GM21576 (cell line): ENCODE data around the gene GRK3.

Experiments used
- ATAC-seq: cut with Tn5 transposase; IDR thresholded peaks from one replicate; pipeline ENCODE4 v1.9.1; 2021; ENCODE audit warnings: mild to moderate bottlenecking, moderate library complexity; ENCODE audit not compliant: unreplicated experiment

Gene GRK3

DNA sequence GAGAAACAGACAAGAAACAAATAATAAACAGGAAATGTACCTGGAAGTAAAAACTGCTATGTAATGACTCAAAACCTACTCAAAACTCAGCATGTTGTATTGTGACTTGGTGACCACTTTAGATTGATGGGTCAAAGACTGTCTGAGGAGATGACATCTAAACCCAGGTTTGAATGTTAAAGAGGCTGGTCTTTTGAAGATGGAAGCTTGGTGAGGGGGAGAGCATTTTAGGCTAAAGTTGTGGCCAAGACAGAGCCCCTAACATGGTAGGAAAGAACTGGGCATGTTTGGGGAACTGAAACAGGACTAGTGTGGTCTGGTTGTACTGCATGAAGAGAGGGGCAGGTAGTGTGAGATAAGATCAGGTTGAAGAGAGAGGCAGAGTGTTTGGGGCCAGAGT is 92.2 kb downstream of the GRK3 start:
- peak; percentile 66 for ATAC-seq

DNA sequence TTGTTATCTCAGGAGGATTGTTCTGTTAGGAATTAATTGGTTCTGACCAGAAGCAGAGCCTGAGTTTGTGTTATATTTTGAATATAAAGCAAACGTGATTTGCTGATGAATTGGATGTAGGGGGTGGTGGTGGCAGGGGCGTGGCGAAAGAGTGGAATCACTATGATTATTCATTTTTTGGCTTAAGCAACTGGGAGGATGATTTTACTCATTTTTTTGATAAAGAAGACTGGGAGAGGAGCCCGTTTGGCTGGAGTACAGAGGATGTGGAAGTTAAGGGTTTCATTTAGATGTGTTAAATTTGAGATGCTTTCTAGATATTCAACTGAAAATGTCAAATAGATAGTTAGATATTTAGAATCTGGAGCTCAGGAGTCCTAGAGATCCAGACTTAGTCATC is 94.2 kb downstream of the GRK3 start:
- ATAC-seq = no peak

DNA sequence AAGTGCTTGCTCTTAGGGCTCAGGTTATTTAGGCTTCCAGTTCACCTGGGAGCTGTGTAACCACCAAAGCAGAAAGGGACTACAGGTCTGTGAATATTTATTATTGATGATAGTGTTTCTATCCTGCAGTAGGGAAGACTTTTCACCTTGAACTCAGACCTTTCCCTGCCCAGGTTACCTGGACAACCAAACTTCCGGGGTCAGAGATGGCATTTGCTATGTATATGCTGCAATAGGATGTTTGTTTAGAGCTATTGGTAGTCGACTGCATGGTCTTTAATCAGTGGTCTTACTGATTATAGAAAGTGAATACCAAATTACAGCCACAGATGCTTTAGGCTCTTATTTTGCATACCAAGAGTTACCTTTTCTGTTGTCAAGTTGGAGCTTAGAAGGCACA is 94.9 kb downstream of the GRK3 start:
- ATAC-seq = no peak

DNA sequence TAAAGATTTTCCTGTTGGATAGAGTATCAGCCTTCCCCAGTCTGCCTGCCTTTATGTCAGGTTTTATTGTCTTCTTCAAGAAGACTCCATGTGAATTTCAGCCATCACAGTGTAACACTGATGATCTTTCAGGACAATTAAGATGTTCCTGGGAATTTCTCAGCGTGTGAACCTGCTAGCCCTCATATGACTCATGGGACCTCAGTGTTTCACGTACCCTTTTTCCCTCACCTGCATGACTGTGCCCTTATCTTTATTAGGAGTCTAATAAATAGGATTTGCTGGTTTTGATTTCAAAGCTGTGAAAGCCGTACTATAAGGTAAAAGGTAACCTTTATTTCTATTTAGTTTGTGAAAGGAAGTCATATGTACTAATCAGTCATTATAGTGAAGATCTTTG is 95.9 kb downstream of the GRK3 start:
- no peak for ATAC-seq

DNA sequence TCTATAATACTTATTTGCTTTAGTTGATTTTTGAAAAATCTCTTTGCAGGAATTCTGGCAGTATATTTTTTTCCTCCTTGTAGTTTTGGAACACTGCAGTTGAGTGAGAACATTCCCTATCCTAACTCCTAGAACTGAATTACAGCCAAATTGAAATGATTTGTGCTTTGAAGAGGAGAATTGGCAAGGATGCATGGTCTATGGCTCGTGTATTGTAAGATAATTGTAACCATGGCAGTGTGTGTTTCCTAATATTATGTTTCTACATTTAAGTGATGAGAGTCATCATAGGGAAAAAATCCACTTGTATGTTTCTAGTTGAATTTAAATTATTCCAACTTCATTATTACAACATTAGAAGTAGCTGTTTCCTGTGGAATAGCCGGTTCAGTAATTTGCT is 96.6 kb downstream of the GRK3 start:
- no peak for ATAC-seq

DNA sequence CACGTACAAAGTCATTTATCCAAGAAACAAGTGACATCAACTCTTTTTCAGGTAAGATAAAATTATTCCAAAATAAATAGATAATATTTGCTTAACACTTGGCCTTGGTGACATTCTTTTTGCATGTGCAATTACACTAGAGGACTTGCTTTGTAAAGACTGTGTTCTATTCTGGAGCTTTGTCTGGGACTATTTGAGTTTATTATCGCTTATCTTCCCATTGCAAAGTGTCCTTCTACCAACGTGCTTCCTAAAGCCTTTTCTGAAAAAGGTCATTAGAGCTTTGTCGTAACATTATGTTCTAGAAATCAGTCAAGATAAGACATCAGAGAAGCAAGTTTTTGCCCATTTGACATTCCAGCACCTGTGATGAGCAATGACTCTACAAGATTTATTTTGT is 99.2 kb downstream of the GRK3 start:
- no peak for ATAC-seq

DNA sequence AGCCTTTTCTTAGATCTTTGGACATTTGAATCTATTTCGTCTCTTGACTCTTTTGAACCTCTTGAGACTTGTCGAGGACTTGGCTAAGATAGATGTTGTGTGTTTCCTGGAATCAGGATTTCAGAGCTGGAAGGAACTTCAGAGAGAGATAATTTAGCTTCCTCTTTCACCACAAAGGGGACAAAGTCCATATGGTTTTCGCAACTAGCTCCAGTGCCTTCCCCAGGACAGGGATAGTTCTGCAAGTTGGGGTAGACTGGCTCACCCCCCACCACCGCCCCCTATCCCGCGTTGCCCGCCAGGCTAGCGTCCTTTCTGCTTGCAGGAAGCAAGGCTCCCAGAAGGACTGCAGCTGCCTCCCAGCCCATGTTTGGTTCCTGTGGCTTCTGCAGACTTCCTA is 101.8 kb downstream of the GRK3 start:
- ATAC-seq = no peak

DNA sequence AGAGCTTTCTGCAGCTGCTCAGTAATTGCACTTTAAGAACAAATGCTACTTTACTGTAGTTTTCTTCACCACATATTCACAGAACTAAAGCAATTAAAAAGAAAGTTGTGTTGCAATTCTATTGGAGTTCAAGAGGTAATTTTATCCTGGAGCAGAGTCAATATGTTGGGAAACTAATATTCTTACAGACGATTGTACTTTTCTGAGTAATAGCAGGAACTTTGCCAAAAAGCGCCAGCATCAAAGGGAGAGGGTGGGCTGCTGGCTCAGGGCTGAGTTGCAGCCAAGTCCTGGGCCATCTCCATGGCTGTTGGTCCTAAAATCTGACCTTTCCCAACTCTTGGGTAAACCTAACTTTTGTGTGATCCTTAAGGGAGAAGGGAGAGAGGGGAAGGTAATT is 104.0 kb downstream of the GRK3 start:
- no peak for ATAC-seq

DNA sequence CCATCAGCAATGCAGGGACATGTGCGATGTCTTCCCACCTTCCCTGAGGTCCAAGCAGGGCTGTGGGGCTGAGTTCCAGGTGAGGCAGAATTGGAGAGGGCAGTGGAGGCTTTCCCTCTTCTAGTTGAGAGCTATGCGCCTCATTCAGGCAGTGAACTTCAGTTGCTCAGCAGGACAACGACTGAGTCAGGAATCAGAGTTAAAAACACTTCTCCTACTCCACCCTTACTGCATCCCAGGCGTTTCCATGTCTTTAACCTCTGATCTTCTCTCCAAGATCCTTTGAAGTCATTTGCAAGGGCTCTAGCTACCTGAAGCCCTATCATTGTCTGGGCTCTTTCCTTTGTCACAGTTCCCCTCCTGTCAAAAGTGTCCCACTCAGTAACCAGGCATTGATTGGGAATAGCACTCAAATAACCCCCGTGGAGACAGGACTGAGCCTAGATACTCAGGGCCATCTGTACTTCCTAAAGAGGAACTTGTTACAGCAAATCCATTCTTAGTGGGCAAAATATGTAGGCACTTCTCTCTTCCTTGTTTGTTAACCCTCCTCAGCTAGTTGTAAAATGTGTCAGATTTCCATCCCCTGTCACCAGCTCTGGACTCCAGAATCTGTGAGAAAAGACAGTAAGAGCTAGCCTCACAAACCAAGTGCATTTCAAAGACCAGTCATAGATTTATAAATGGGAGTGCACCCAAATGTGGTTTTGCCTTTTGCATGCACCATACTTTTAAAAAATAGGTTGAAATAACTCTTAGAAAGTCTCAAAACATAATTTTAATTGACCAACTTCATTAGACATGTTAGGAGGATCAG is 105.0 kb downstream of the GRK3 start:
- no peak for ATAC-seq

DNA sequence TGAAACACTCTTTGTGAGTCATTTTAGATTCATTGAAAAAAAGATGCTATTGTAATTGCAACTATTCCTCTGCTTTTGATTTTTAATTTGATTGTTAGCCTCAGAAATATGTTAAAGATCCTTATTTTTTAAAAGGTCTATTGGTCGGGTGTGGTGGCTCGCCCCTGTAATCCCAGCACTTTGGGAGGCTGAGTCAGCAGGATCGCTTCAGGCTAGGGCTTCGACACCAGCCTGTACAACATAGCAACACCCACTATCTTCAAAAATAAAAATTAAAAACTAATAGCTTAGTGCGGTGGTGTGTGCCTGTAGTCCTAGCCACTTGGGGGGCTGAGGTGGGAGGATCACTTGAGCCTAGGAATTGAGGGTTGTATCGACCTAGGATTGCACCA is 105.6 kb downstream of the GRK3 start:
- ATAC-seq = no peak

DNA sequence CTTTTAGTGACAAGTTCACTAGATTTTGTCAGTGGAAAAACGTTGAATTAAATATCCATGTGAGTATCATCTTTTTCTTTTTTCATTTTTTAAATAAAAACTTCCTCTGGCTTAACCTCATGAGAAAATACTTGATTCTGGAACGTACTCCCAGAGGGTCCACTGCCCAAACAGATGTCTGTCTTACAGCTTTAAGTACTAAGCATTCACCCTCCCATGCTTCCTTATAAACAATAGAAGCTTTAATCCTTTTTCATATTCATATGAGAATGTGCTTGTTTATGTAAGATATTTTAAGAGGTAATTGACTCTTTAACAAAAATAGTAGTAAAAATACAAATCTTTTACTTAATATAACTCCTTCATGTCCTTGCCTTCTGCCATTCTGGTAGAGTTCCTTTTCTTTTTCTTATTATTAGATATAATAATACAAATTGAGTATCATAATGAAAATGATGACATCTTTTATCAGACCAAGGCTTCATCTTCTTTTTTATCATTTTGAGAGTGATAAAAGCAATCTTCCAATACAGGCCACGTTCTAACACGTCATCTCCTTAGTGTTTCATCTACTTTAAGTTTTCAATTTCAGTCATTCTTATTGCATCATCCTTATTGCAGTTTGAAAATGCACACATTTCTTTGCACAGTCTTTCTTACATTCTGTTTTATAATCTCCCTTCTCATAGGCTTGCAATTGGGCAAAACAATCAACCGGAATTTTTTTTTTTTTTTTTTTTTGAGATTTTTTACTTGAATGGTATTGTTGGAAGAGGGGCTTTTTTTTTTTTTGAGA is 108.0 kb downstream of the GRK3 start:
- no peak for ATAC-seq

DNA sequence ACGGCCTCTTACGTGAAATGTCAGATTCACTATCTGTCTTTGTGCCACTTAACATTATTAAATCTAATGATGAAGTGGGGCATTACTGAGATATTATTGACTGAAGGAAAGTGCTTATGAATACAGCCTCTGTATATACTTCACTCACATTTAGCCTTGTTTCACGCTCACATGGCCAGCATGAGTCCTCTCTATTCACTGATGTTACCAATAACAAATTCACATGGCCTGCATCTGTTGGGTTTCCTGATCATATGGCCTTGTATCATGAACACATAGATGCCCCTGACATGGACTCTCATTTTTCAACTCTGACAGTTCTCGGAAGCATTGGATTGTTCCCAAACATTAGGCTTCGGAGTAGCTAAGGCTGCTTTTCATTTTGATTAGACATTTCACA is 109.2 kb downstream of the GRK3 start:
- ATAC-seq = no peak

DNA sequence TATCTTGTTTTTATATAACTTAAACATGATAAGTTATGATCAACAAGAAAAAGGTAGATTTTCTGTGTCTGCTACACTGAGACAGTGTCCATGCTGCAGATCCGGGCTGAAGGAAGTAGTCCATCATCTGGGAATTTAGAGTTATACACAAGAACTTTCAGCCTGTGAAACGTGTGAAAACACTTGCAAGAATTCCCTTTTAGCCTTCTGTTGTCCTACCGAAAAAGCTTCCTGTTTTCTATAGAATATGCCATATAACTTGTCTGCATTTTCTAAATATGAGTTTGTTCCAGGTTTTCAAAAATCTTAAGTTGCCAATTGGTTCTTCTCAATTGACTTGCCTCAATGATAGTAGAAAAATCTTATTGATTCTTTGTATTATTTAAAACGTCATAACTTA is 113.2 kb downstream of the GRK3 start:
- ATAC-seq = no peak

DNA sequence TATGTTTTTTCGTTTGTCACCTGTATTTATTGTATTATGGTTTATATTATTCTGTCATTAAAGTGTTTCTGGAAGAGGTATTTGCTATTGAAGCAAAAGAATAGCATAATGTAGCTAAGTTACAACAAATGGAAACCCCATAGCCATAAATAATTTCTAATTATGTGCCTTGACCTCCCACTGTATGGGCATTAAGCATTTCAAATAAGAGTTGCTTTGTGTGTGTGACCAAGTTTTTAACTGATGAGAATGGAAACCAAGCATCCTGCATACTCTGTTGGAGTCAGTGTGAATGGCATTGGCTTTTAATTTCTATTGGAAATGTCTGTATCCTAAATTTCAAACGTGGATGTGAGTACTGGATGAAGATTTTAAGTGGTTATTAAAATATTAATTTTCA is 115.6 kb downstream of the GRK3 start:
- ATAC-seq = no peak

DNA sequence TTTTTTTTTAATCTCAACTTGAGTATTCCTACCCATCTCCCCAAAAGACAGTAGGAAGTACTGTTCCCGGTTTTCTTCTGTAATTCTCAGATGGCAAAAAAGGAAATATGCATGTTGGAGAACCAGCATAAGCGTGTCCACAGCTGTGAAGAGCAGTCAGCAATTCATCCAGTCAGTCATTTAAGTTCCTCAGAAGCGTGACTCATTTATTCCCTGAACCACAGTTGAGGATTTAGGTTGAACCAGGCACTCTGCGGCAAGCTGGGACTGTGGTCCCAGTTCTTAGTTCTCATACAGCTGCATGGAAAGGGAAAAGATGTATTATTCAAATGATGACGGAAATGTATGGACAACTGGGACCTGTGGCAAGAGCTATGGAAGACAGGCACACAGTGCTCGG is 116.5 kb downstream of the GRK3 start:
- no peak for ATAC-seq

DNA sequence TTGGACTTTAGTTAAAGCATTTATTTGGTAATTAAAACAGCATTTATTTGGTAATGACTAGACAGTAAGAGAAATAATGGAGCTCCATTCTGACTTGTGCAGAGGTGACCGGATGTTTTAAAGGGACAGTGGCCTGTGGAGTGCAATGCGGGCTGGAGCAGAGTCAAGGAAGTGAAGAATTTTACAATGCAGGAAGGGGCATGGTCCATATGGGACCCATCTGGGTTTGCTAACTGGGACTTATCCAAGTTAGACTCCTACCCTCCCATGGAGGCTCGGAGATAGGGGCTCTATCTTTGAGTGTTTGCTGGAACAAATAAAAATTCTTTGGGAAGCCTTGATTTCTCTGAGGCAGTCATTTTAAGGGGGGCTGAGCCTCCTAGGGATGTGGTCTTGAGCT is 117.6 kb downstream of the GRK3 start:
- no peak for ATAC-seq

DNA sequence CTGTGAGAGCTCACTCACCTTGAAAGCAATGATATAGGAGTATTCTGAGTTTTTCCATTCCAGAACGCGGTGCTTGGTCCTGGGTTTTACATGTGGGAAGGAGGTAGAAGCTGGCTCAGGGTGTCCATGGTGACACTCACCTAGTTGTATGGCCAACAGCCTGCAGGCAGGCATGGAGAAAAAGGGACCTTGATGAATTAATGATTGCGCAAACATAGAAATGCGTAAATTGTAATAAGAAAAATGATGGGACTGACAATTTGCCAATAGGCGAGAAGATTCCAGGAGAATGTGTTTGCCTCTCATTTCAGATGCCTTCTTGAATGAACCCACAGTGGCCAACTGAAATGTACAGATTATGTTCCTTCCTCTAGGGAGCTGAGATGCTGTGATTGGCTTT is 124.2 kb downstream of the GRK3 start:
- ATAC-seq = no peak

DNA sequence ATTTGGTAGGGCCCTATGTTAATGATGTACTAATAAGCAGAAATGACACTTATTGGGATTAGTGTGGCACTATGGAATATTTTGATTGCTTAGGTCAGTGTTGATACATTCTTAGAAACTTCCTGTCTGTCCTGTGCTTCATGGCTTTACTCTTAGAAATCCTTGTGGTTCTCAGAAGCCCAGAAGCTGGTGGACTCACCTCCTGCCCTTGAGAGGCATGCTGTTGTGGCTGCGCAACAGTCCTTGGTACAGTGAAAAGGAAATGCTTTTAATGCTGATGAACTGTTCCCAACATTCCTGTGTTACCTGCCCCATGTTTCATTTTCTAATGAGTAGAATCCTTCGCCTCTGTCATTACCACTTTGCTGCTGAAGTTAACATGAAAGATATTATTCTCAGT is 125.2 kb downstream of the GRK3 start:
- no peak for ATAC-seq

DNA sequence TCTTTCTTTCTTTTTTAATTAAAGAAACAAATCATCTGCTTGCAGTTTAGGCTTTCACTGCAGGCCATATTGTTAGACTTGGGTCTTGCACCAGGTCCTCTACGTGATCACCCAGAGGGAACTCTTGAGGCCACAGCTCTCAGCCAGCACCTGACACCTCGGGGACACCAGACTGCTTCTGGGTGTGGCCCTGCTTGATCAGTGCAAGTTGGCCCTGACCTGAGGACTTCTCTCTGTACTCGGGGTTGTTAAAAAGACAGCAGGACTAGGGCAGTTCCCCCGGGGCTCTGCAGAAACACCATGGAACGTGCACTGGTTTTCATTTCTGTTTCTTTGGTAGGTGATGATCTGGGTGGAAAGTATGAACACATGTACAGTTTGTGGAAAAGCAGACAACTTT is 126.3 kb downstream of the GRK3 start:
- ATAC-seq = no peak

DNA sequence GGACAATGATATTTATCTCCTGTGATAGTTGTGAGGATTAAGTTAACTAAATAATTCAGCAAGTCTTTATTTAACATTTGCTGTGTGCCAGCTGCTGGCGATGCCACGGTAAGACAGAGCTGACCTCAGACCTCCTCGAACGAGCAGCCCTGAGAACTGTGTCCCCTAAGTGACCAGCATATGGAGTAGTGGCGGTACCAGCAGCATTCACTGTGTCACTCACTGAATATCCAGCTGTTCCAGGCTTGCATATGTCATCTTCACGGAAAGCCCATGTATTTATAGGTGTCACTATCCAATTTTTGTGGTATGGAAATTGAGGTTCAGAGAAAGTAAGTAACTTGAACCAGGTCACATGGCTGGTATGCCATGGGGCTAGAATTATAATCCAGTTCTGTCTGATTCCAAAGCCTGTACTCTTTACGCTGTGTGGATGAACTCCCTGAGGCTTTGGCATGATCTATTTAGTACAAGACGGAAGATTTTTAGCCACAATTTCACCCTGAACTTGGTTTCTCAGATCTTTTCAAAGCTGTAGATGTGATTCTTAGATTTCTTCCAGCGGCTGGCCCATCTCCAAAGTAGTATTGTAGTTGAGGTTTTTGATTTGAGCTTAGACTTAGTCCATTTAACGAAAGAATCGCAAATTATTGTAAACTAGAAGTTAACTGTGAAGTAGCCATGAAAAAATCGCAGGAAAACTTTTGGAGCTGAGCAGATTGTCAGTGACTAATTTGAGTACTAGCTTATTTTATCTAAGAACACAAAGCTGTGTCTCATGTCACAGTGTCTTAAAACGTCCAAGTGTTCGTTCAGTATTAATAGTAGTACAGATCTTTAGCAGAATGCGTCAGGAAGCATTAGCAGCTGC is 128.2 kb downstream of the GRK3 start:
- no peak for ATAC-seq

DNA sequence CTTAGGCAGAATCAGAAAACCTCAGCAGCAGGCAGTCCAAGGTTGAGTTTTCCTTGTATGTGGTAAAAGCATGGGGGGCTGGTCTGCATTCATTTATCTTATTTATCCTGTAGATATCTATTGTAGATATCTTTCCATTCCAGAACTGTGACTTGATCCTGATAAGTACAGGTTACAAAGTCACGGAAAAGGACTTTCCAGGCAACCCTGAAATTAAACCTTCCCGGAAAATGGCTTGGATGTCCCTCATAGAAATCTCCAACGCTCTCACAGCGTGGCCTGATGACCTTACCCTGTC is 128.7 kb downstream of the GRK3 start:
- ATAC-seq = no peak
